H1 (cell line): ENCODE data around the gene SLC26A6. TPM values are rescaled to one million over a fixed set of nuclear protein-coding genes. Genes with fewer than 3 reads are reported as not detected.

Source experiments
- CTCF ChIA-PET: fragments of 300-600 bp; sonication (Branson Sonifier 250); formaldehyde crosslinking; loops from one replicate; lab custom pipeline; 2021; ENCODE audit not compliant: partially characterized antibody; lab: Charles Lee
- POLR2A ChIA-PET: fragments of 300-600 bp; sonication (Branson Sonifier 250); formaldehyde crosslinking; loops from one replicate; lab custom pipeline; 2021; ENCODE audit warnings: inconsistent platforms; ENCODE audit not compliant: partially characterized antibody; lab: Charles Lee
- DNase-seq, 2 experiments: peaks; one replicate each; pipeline versions ENCODE4 v3.0.0 to v3.0.0-alpha.2; 2010 to 2022; ENCODE audit warnings: low spot score in 2 of 2, low read depth in 1 of 2, mixed read lengths in 1 of 2
- FAIRE-seq: peaks from 2 replicates; lab custom pipeline; 2011; peaks lifted over from hg19 to GRCh38; lab: Jason Lieb, UNC
- H2AFZ ChIP-seq: 2 replicates; pipeline ENCODE4 v1.8.1; 2012; ENCODE audit warnings: low read length, inconsistent platforms
- H2AK5ac ChIP-seq: 2 replicates; pipeline ENCODE4 v1.6.1; 2013; ENCODE audit warnings: low read depth, low read length
- H2BK120ac ChIP-seq: replicated peaks from 2 replicates; pipeline ENCODE3; 2013; ENCODE audit warnings: low read depth, low read length, inconsistent platforms
- H2BK12ac ChIP-seq: 2 replicates; pipeline ENCODE4 v1.6.1; 2013; ENCODE audit warnings: low read depth, low read length
- H2BK15ac ChIP-seq: 2 replicates; pipeline ENCODE4 v1.6.1; 2013; ENCODE audit warnings: low read length
- H2BK20ac ChIP-seq: 2 replicates; pipeline ENCODE4 v1.6.1; 2013; ENCODE audit warnings: low read length
- H2BK5ac ChIP-seq: 2 replicates; pipeline ENCODE4 v1.6.1; 2013; ENCODE audit warnings: low read depth, low read length
- H3K14ac ChIP-seq: 2 replicates; pipeline ENCODE4 v1.6.1; 2013; ENCODE audit warnings: inconsistent platforms; ENCODE audit not compliant: insufficient read length
- H3K18ac ChIP-seq: 2 replicates; pipeline ENCODE4 v1.6.1; 2013; ENCODE audit warnings: low read length; ENCODE audit errors: extremely low read depth
- H3K23ac ChIP-seq: 2 replicates; pipeline ENCODE4 v1.6.1; 2013; ENCODE audit warnings: inconsistent platforms; ENCODE audit not compliant: insufficient read length
- H3K23me2 ChIP-seq: 2 replicates; pipeline ENCODE4 v1.6.1; 2013; ENCODE audit warnings: low read depth, low read length
- H3K27ac ChIP-seq: 2 replicates; pipeline ENCODE4 v1.6.1; 2011; ENCODE audit warnings: low read depth, low read length, inconsistent platforms
- H3K27me3 ChIP-seq, 4 experiments: replicated peaks in 1 of 4; 1 replicate in 1 of 4; 2 replicates in 3 of 4; pipeline versions ENCODE4 v1.6.1 to v1.8.1; 2011 to 2013; ENCODE audit warnings: low read length in 3 of 4, mild to moderate bottlenecking in 3 of 4, inconsistent platforms in 2 of 4, mixed read lengths in 2 of 4, moderate library complexity in 1 of 4; ENCODE audit not compliant: control insufficient read depth in 3 of 4, insufficient read depth in 3 of 4; ENCODE audit errors: extremely low read depth in 1 of 4
- H3K36me3 ChIP-seq, 4 experiments: 2 replicates each; pipeline versions ENCODE4 v1.6.1 to v1.8.1; 2011 to 2013; ENCODE audit warnings: mild to moderate bottlenecking in 4 of 4, low read length in 3 of 4, moderate library complexity in 2 of 4, control low read depth in 1 of 4, inconsistent platforms in 1 of 4; ENCODE audit not compliant: insufficient read depth in 4 of 4, control insufficient read depth in 2 of 4
- H3K4ac ChIP-seq: replicated peaks from 2 replicates; pipeline ENCODE3; 2013; ENCODE audit warnings: low read length, low read depth, mixed read lengths, inconsistent platforms; ENCODE audit not compliant: insufficient read length
- H3K4me1 ChIP-seq, 4 experiments: replicated peaks in 1 of 4; 1 replicate in 1 of 4; 2 replicates in 3 of 4; pipeline versions ENCODE4 v1.6.1 to v1.8.1; 2011 to 2013; ENCODE audit warnings: low read length in 3 of 4, inconsistent platforms in 2 of 4, mixed read lengths in 1 of 4; ENCODE audit not compliant: insufficient read depth in 4 of 4, control insufficient read depth in 3 of 4
- H3K4me2 ChIP-seq, 2 experiments: 2 replicates each; pipeline versions ENCODE4 v1.6.1 to v1.8.1; 2011 to 2013; ENCODE audit warnings: low read depth in 2 of 2, low read length in 2 of 2, control low read depth in 1 of 2, inconsistent platforms in 1 of 2, mild to moderate bottlenecking in 1 of 2; ENCODE audit not compliant: insufficient read depth in 1 of 2
- H3K4me3 ChIP-seq, 4 experiments: fragments of 200-600, 300-600 bp in 1 of 4; sonication (generic), shearing (Covaris generic), sonication (Bioruptor Twin) in 1 of 4; 2 replicates each; pipeline versions ENCODE4 v1.5.1 to v1.8.1; 2011 to 2016; ENCODE audit warnings: low read length in 4 of 4, low read depth in 3 of 4, control low read depth in 2 of 4, inconsistent platforms in 2 of 4, mild to moderate bottlenecking in 2 of 4, mixed read lengths in 1 of 4, moderate library complexity in 1 of 4; ENCODE audit not compliant: insufficient read depth in 2 of 4; ENCODE audit errors: extremely low read depth in 1 of 4
- H3K56ac ChIP-seq: replicated peaks from 2 replicates; pipeline ENCODE3; 2013; ENCODE audit warnings: low read depth, mild to moderate bottlenecking, mixed read lengths, low read length, inconsistent platforms; ENCODE audit not compliant: insufficient read length
- H3K79me1 ChIP-seq: 2 replicates; pipeline ENCODE4 v1.6.1; 2013; ENCODE audit warnings: low read depth, low read length, control low read depth
- H3K79me2 ChIP-seq, 2 experiments: 2 replicates each; pipeline versions ENCODE4 v1.6.1 to v1.8.1; 2012 to 2013; ENCODE audit warnings: low read length in 2 of 2, mild to moderate bottlenecking in 2 of 2, inconsistent platforms in 1 of 2; ENCODE audit not compliant: insufficient read depth in 2 of 2, control insufficient read depth in 1 of 2
- H3K9ac ChIP-seq, 4 experiments: replicated peaks in 1 of 4; 1 replicate in 1 of 4; 2 replicates in 3 of 4; pipeline versions ENCODE4 v1.6.1 to v1.8.1; 2011 to 2013; ENCODE audit warnings: low read depth in 3 of 4, low read length in 3 of 4, control low read depth in 2 of 4, mild to moderate bottlenecking in 2 of 4, moderate library complexity in 2 of 4, inconsistent platforms in 1 of 4; ENCODE audit errors: extremely low read depth in 1 of 4
- H3K9me3 ChIP-seq, 2 experiments: 2 replicates each; pipeline versions ENCODE4 v1.6.1 to v1.8.1; 2012 to 2013; ENCODE audit warnings: mild to moderate bottlenecking in 2 of 2, moderate library complexity in 2 of 2, control low read depth in 1 of 2, inconsistent platforms in 1 of 2, low read depth in 1 of 2, low read length in 1 of 2, mixed read lengths in 1 of 2; ENCODE audit not compliant: insufficient read depth in 2 of 2
- H4K20me1 ChIP-seq, 2 experiments: replicated peaks in 1 of 2; 2 replicates each; pipeline versions ENCODE3 to v1.8.1; 2011 to 2013; ENCODE audit warnings: inconsistent platforms in 2 of 2, low read length in 2 of 2, mild to moderate bottlenecking in 1 of 2; ENCODE audit not compliant: insufficient read depth in 2 of 2, control insufficient read depth in 1 of 2
- H4K5ac ChIP-seq: 2 replicates; pipeline ENCODE4 v1.6.1; 2013; ENCODE audit warnings: low read length, low read depth, mixed read lengths, inconsistent platforms; ENCODE audit not compliant: insufficient read length
- H4K8ac ChIP-seq: 2 replicates; pipeline ENCODE4 v1.8.0; 2013; ENCODE audit warnings: mild to moderate bottlenecking, moderate library complexity, low read length, inconsistent platforms; ENCODE audit not compliant: insufficient read depth; ENCODE audit errors: extremely low read depth
- H4K91ac ChIP-seq: replicated peaks from 2 replicates; pipeline ENCODE3; 2013; ENCODE audit warnings: low read length, mixed read lengths, inconsistent platforms; ENCODE audit not compliant: insufficient read length
- ASH2L ChIP-seq: fragments of 200-600, 300-600 bp; sonication (generic); IDR thresholded peaks from one replicate; pipeline ENCODE4 v1.7.1; 2017; ENCODE audit warnings: low read length
- BCL11A ChIP-seq, 2 experiments: IDR thresholded peaks; one replicate each; pipeline ENCODE4 v1.6.1; 2011; ENCODE audit warnings: low read depth in 2 of 2, low read length in 2 of 2, mild to moderate bottlenecking in 2 of 2
- BRCA1 ChIP-seq: IDR thresholded peaks from 2 replicates; pipeline ENCODE4 v1.6.1; 2012; ENCODE audit warnings: low read depth, low read length, improper control_type of control experiment
- CBX5 ChIP-seq: fragments of 300-800, 300-1000 bp; sonication (generic); IDR thresholded peaks from 2 replicates; pipeline ENCODE4 v1.7.1; 2016; ENCODE audit warnings: antibody characterized with exemption, low read length, low read depth
- CREB1 ChIP-seq: IDR thresholded peaks from 2 replicates; pipeline ENCODE4 v1.6.1; 2012; ENCODE audit warnings: inconsistent platforms
- FOSL1 ChIP-seq: IDR thresholded peaks from 2 replicates; pipeline ENCODE4 v1.6.1; 2011; ENCODE audit warnings: mild to moderate bottlenecking, low read depth, low read length, moderate library complexity; ENCODE audit not compliant: insufficient read depth
- SIRT6 ChIP-seq: IDR thresholded peaks from one replicate; pipeline ENCODE4 v1.7.1; 2012; ENCODE audit warnings: low read length, inconsistent platforms
- SUZ12 ChIP-seq: fragments of 200-600 bp; sonication (generic); IDR thresholded peaks from 2 replicates; pipeline ENCODE4 v1.6.1; 2012; ENCODE audit warnings: mild to moderate bottlenecking, inconsistent platforms, low read length, moderate library complexity, mixed read lengths
- TAF7 ChIP-seq: optimal IDR thresholded peaks from 2 replicates; pipeline ENCODE3; 2011; ENCODE audit warnings: low read depth, mild to moderate bottlenecking, inconsistent platforms, low read length, moderate library complexity, borderline replicate concordance
- TBP ChIP-seq: IDR thresholded peaks from 2 replicates; pipeline ENCODE4 v1.6.1; 2011; ENCODE audit warnings: low read depth, low read length, improper control_type of control experiment
- TCF12 ChIP-seq: IDR thresholded peaks from 2 replicates; pipeline ENCODE4 v1.6.1; 2011; ENCODE audit warnings: low read depth, mild to moderate bottlenecking, low read length
- TEAD4 ChIP-seq: IDR thresholded peaks from 2 replicates; pipeline ENCODE4 v1.6.1; 2012; ENCODE audit warnings: low read depth, low read length, inconsistent platforms, mixed read lengths
- WGBS, 2 experiments: shearing (Covaris generic) in 1 of 2; methylation state at CpG; one replicate each; pipeline versions ENCODE4 v1.1.6 to v1.1.7; 2013 to 2015; ENCODE audit warnings: low lambda C conversion rate in 2 of 2, mixed read lengths in 2 of 2, inconsistent platforms in 1 of 2, low coverage in 1 of 2, missing lambda C conversion rate in 1 of 2; ENCODE audit not compliant: insufficient replicate concordance in 2 of 2, insufficient coverage in 1 of 2, insufficient read length in 1 of 2; ENCODE audit errors: extremely low coverage in 1 of 2, missing lambda C conversion rate in 1 of 2; 5-methylcytosine and 5-hydroxymethylcytosine counted together
- polyA plus RNA-seq, 7 experiments: library from polyadenylated mRNA; depleted of rRNA in 3 of 7; stranded (reverse) in 5 of 7; unstranded in 2 of 7; fragments of >200 nt in 5 of 7; fragments of 200-250 nt in 2 of 7; gene quantifications; 1 replicate in 5 of 7; 2 replicates in 1 of 7; 4 replicates in 1 of 7; pipeline versions ENCODE4 v1.2.1 to v1.2.3, GENCODE V29; 2011 to 2013; ENCODE audit warnings: missing spikeins in 2 of 7, mixed read lengths in 2 of 7
- total RNA-seq: library from RNA; stranded (reverse); fragmentation: NEBNext Ultra II Directional; extraction: Animal tissue kit (Norgen Biotek cat#: 25700); gene quantifications from 2 replicates; pipeline ENCODE4 v1.2.1, GENCODE V29; 2021
- TF ChIP-seq, protein P1 (sequence below): IDR thresholded peaks from 2 replicates; pipeline ENCODE4 v1.6.1; 2012; ENCODE audit warnings: inconsistent platforms

Gene SLC26A6
- total and polyA plus RNA-seq, 2 of the 8 experiments (the other 6 are each of a cell fraction or from before 2014, with no cell fraction given) = 50.4 to 58.0 TPM

DNA sequence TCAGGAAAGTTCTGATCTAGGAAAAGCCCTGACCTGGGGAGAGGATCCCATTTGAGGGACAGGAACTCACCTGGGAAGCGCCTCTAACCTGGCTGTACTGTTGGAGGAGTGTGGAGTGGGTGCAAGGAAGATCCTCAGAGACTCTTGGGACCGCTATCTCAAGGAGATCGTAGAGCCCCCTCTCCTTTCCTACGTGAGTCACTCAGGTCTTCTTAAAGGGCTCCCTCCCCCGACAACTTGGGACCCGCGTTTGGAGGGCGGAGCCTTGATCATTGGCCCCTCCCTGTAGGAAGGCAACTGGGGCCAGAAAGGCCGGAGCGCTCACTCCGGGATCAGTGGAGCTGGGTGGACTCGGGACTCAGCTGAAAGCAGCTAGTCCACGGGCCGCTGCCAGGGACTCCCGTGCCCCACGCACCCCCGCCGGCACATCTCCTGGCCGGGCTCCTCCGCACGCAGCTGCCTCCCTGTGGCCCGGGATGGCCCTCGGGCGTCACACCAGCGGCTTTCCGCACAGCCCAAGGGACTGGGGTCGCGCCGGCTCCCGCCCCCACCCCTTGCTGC lies 520 bp downstream of the SLC26A6 start:
- Histone ChIP-seq H3K23ac (no peak overlapping the region), H2BK15ac (no peak overlapping the region), H2AFZ (no peak overlapping the region), H4K5ac (peak overlapping the region; percentile 26), H3K79me1 (peaks cover 7% of the 10 kb centered on the region), H3K4ac (no peak overlapping the region), H3K4me1 (peaks cover 3 to 6% (median 5%) of the 10 kb centered on the region in 4 experiments), H3K23me2 (peaks cover 2% of the 10 kb centered on the region; the same call in 1 of the 2 replicates), H3K9me3 (no peaks in the 10 kb centered on the region), H3K18ac (peak overlapping the region; percentile 68), H2BK5ac (peak overlapping the region; percentile 83; the same call in 1 of the 2 replicates), H3K27ac (peak overlapping the region; percentile 35; the same call in 1 of the 2 replicates), H3K27me3 (no peaks in the 10 kb centered on the region; a peak in 1 of 7 replicates), H2BK12ac (no peak overlapping the region), H3K4me3 (peak overlapping the region; percentile 75 to 84 (median 84)), H4K8ac (peak overlapping the region; percentile 87; the same call in 1 of the 2 replicates), H2BK120ac (no peak overlapping the region), H3K79me2 (peaks cover 0 to 9% of the 10 kb centered on the region in 2 experiments; a peak in 1 of 4 replicates), H2AK5ac (no peak overlapping the region), H4K91ac (no peak overlapping the region), H3K56ac (peak overlapping the region; percentile 47), H3K14ac (no peak overlapping the region), H3K4me2 (peak overlapping the region; percentile 38 to 84), H2BK20ac (no peak overlapping the region), H3K36me3 (peaks cover 11 to 29% (median 25%) of the 10 kb centered on the region in 4 experiments), H4K20me1 (peaks cover 3 to 27% of the 10 kb centered on the region in 2 experiments), H3K9ac (peak overlapping the region; percentile 53 to 78 (median 72); a peak in 6 of 7 replicates)
- POLR2A ChIA-PET = interaction anchor here (1.0 to 9.8 kb wide), 19 partner anchors 11 to 386 kb away, joined by 3 to 111 read pairs (median 5); partner anchors contain the start of genes CELSR3, IP6K2, PRKAR2A and TMEM89
- FAIRE-seq = no peak
- WGBS, 2 experiments = 2% methylated on average over 29 of the region's 30 CpGs; no CpG with 5 or more reads in 1 of the 2 experiments
- CTCF ChIA-PET = interaction anchor here (0.7 to 5.8 kb wide), 24 partner anchors 9 to 372 kb away, joined by 3 to 49 read pairs (median 6); partner anchors contain the start of genes CELSR3, PFKFB4, TMEM89 and UQCRC1
- DNase-seq = peak; percentile 46 to 79
- no peak for TF ChIP-seq FOSL1
- no peak for TF ChIP-seq CBX5
- TF ChIP-seq CREB1 = 0 out of 2 replicates have a peak, but pooled peaks have one; percentile 0
- TF ChIP-seq TCF12 = no peak
- TF ChIP-seq, protein P1, sequence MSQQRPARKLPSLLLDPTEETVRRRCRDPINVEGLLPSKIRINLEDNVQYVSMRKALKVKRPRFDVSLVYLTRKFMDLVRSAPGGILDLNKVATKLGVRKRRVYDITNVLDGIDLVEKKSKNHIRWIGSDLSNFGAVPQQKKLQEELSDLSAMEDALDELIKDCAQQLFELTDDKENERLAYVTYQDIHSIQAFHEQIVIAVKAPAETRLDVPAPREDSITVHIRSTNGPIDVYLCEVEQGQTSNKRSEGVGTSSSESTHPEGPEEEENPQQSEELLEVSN = no peak
- no peak for TF ChIP-seq BCL11A (IDR thresholded peaks at IDR 0.05; ENCODE audit: low read depth in 2 of 2, low read length in 2 of 2)
- no peak for TF ChIP-seq SUZ12
- TF ChIP-seq BRCA1 = no peak
- peak; percentile 85 for TF ChIP-seq ASH2L
- no peak for TF ChIP-seq SIRT6
- TF ChIP-seq TBP = peak; percentile 43; the same call in 1 of the 2 replicates
- TF ChIP-seq TAF7 = no peak
- TF ChIP-seq TEAD4 = no peak
